Measurements from ENCODE around the gene NRXN3. TPM values are rescaled to one million over a fixed set of nuclear protein-coding genes. Genes with fewer than 3 reads are reported as not detected.

Gene NRXN3
- total RNA-seq, 1 experiment from 2014 or later, result not detected

DNA sequence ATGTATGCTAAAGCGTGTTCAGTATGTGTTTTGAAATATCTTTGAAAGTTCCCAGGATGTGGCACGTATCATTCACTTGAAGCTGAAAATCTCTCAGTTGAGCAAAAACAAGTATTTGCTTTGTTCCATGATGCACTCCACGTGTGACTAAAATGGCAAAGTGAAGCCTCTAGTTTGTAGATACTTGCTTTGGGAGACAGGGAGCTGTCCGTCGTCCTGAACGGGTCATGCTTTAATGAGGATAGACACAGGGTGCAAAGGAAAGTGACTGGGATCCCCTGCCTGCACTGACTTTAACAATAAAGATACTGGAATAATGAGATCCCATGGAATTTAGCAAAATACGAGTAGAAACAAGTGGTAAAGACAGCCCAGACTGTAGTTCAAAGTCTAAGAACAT is 991.4 kb downstream of the NRXN3 start:
- ChIA-PET POLR2A (ENCODE audit: unreplicated experiment) (no interaction called here), CTCF (no interaction called here)
- H3K79me2 ChIP-seq (ENCODE audit: low read depth), result no peaks in the 10 kb centered on the region
- H4K20me1 ChIP-seq (ENCODE audit: insufficient read depth), result no peaks in the 10 kb centered on the region
- TF ChIP-seq EZH2 (IDR thresholded peaks at IDR 0.05; ENCODE audit: low read depth) (no peak), CTCF (conservative IDR thresholded peaks at IDR 0.05) (no peak)
- no peaks in the 10 kb centered on the region for H3F3A ChIP-seq (ENCODE audit: insufficient read depth, low read depth)
- DNase-seq, result peak in 1 of 2 experiments; percentile 1
- H3K9me3 ChIP-seq (ENCODE audit: insufficient read depth, low read depth), result no peaks in the 10 kb centered on the region
- H3K4me2 ChIP-seq, result no peak overlapping the region
- H3K4me3 ChIP-seq, result no peak overlapping the region
- no peak overlapping the region for H2AFZ ChIP-seq
- H3K9me2 ChIP-seq (ENCODE audit: insufficient read depth), result no peaks in the 10 kb centered on the region
- H3K4me1 ChIP-seq (replicated peaks; ENCODE audit: insufficient read depth), result no peaks in the 10 kb centered on the region
- no peaks in the 10 kb centered on the region for H3K36me3 ChIP-seq (ENCODE audit: low read depth)
- intact Hi-C loops (cut with micrococcal nuclease; ENCODE audit: unreplicated experiment), result no loop called here
- no TSS peak for BruUV-seq (replicated peaks)
- no peak overlapping the region for H3K27ac ChIP-seq
- H3K27me3 ChIP-seq (ENCODE audit: insufficient read depth, low read depth), result no peaks in the 10 kb centered on the region

DNA sequence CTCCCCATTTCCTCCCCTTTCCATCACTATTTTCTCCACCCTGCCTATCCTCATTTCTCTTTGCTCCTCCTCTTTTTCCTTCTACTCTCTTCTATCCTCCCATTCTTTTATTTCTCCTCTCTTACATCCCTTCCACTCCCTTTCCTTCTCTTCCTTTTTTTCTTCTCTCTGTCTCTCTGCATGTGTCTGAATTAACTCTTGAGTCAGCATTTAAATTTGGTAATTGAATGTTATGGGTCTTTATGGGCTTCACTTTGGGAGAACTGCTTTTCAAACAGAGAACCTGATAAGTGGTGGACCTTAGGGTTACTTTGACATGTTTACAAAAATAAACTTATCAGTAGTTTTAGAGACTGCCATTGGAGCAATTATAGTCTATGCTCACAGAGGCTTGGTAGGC is 992.7 kb downstream of the NRXN3 start:
- CTCF ChIA-PET, result no interaction called here
- POLR2A ChIA-PET (ENCODE audit: unreplicated experiment), result no interaction called here
- Histone ChIP-seq H2AFZ (no peak overlapping the region), H3K36me3 (ENCODE audit: low read depth) (no peaks in the 10 kb centered on the region), H3K4me3 (no peak overlapping the region), H3K79me2 (ENCODE audit: low read depth) (no peaks in the 10 kb centered on the region), H3K27me3 (ENCODE audit: insufficient read depth, low read depth) (no peaks in the 10 kb centered on the region), H3F3A (ENCODE audit: insufficient read depth, low read depth) (no peaks in the 10 kb centered on the region), H3K9me3 (ENCODE audit: insufficient read depth, low read depth) (no peaks in the 10 kb centered on the region), H3K4me1 (replicated peaks; ENCODE audit: insufficient read depth) (no peaks in the 10 kb centered on the region), H4K20me1 (ENCODE audit: insufficient read depth) (no peaks in the 10 kb centered on the region), H3K9me2 (ENCODE audit: insufficient read depth) (no peaks in the 10 kb centered on the region), H3K27ac (no peak overlapping the region), H3K4me2 (no peak overlapping the region)
- BruUV-seq (replicated peaks), result no TSS peak
- intact Hi-C loops (cut with micrococcal nuclease; ENCODE audit: unreplicated experiment), result no loop called here
- TF ChIP-seq CTCF (conservative IDR thresholded peaks at IDR 0.05) (no peak), EZH2 (IDR thresholded peaks at IDR 0.05; ENCODE audit: low read depth) (no peak)
- DNase-seq, result no peak

- no peaks in the 10 kb centered on the region for H3K4me1 ChIP-seq (replicated peaks; ENCODE audit: insufficient read depth)
- H3K79me2 ChIP-seq (ENCODE audit: low read depth), result no peaks in the 10 kb centered on the region
- no peak overlapping the region for H2AFZ ChIP-seq
- H3K4me2 ChIP-seq, result no peak overlapping the region
- no peak for TF ChIP-seq CTCF (conservative IDR thresholded peaks at IDR 0.05)
- no peak for TF ChIP-seq EZH2 (IDR thresholded peaks at IDR 0.05; ENCODE audit: low read depth)
- H3K36me3 ChIP-seq (ENCODE audit: low read depth), result no peaks in the 10 kb centered on the region
- no TSS peak for BruUV-seq (replicated peaks)
- H3K9me2 ChIP-seq (ENCODE audit: insufficient read depth), result no peaks in the 10 kb centered on the region
- H3K9me3 ChIP-seq (ENCODE audit: insufficient read depth, low read depth), result no peaks in the 10 kb centered on the region
- ChIA-PET CTCF (no interaction called here), POLR2A (ENCODE audit: unreplicated experiment) (no interaction called here)
- H3F3A ChIP-seq (ENCODE audit: insufficient read depth, low read depth), result no peaks in the 10 kb centered on the region
- no peaks in the 10 kb centered on the region for H3K27me3 ChIP-seq (ENCODE audit: insufficient read depth, low read depth)
- H3K27ac ChIP-seq, result no peak overlapping the region
- DNase-seq, result no peak
- no peak overlapping the region for H3K4me3 ChIP-seq
- intact Hi-C loops (cut with micrococcal nuclease; ENCODE audit: unreplicated experiment), result no loop called here
- H4K20me1 ChIP-seq (ENCODE audit: insufficient read depth), result no peaks in the 10 kb centered on the region
Measured at GRCh38 chr14:79165471-79166090, 995.4 kb downstream of the NRXN3 start.

Data from PC-9 (cell line).